Uterus (tissue), 4 donors: Measurements from ENCODE around the gene NLE1. TPM values are rescaled to one million over a fixed set of nuclear protein-coding genes. Genes with fewer than 3 reads are reported as not detected.

Experiments used
- DNase-seq, 2 donors: peaks; one replicate each; pipeline ENCODE4 v3.0.0-alpha.2; 2019 to 2020
- H3K27ac ChIP-seq, 2 donors: fragments of 200-600 bp; sonication (generic); 1 replicate in 1 of 2; 2 replicates in 1 of 2; pipeline ENCODE4 v1.5.1; 2016 to 2018
- H3K27me3 ChIP-seq, 2 donors: fragments of 200-600 bp; sonication (generic); one replicate each; pipeline ENCODE4 v1.5.1; 2018 to 2019; ENCODE audit warnings: control low read depth in 1 of 2
- H3K36me3 ChIP-seq, 2 donors: fragments of 200-600 bp; sonication (generic); one replicate each; pipeline ENCODE4 v1.5.1; 2019; ENCODE audit warnings: control low read depth in 1 of 2
- H3K4me1 ChIP-seq, 2 donors: fragments of 200-600 bp; sonication (generic); one replicate each; pipeline ENCODE4 v1.5.1; 2018 to 2019; ENCODE audit warnings: control low read depth in 1 of 2
- H3K4me3 ChIP-seq, 2 donors: fragments of 200-600 bp; sonication (generic); 1 replicate in 1 of 2; 2 replicates in 1 of 2; pipeline ENCODE4 v1.5.1; 2018 to 2019; ENCODE audit warnings: mild to moderate bottlenecking in 1 of 2
- H3K9me3 ChIP-seq, 2 donors: fragments of 200-600 bp; sonication (generic); one replicate each; pipeline ENCODE4 v1.5.1; 2019; ENCODE audit warnings: control low read depth in 1 of 2
- CTCF ChIP-seq, 4 experiments: fragments of 200-600 bp in 2 of 4; fragments of 450-650 bp in 2 of 4; sonication (generic) in 2 of 4; IDR thresholded peaks; one replicate each; pipeline ENCODE4 v1.5.1; 2016 to 2019; ENCODE audit warnings: antibody characterized with exemption in 4 of 4, mild to moderate bottlenecking in 2 of 4, moderate library complexity in 1 of 4
- POLR2A ChIP-seq, 2 donors: fragments of 450-650 bp; IDR thresholded peaks; one replicate each; pipeline ENCODE4 v1.6.1; 2016; ENCODE audit warnings: antibody characterized with exemption in 2 of 2, mild to moderate bottlenecking in 1 of 2, moderate library complexity in 1 of 2
- intact Hi-C: fragments of 100-400 bp; cut with DNase I; formaldehyde crosslinking; loops from one replicate; pipeline ENCODE4 v1.15.1; 2023; ENCODE audit warnings: low total_unique reads
- total RNA-seq, 4 donors: library from RNA; depleted of rRNA in 3 of 4; stranded (reverse); fragments of >200 nt in 3 of 4; gene quantifications; one replicate each; pipeline versions ENCODE4 v1.1.0 to v1.2.4, GENCODE V29; 2014 to 2023
- donor health status: DM: yes; HTN: yes; CAD: no.

NLE1 gene
- total RNA-seq, 4 donors from 2014 or later = 3.6 to 30.0 (median 19.7) TPM

- intact Hi-C loops = no loop called here
- Histone ChIP-seq H3K9me3 (no peaks in the 10 kb centered on the region), H3K27me3 (no peaks in the 10 kb centered on the region), H3K27ac (no peak overlapping the region), H3K4me1 (no peaks in the 10 kb centered on the region), H3K4me3 (no peak overlapping the region), H3K36me3 (no peaks in the 10 kb centered on the region)
- TF ChIP-seq CTCF (IDR thresholded peaks at IDR 0.05) (no peak), POLR2A (IDR thresholded peaks at IDR 0.05) (no peak)
- no peak for DNase-seq
Measured at GRCh38 chr17:35135322-35135721, 6.8 kb downstream of the NLE1 start.

- no peak for DNase-seq
- no peak overlapping the region for H3K4me3 ChIP-seq
- H3K4me1 ChIP-seq = no peaks in the 10 kb centered on the region
- no peaks in the 10 kb centered on the region for H3K36me3 ChIP-seq
- H3K27ac ChIP-seq = no peak overlapping the region
- intact Hi-C loops = no loop called here
- no peaks in the 10 kb centered on the region for H3K27me3 ChIP-seq
- TF ChIP-seq POLR2A (IDR thresholded peaks at IDR 0.05) (no peak), CTCF (IDR thresholded peaks at IDR 0.05) (no peak)
- H3K9me3 ChIP-seq = no peaks in the 10 kb centered on the region
Measured at GRCh38 chr17:35132816-35133550, 9.1 kb downstream of the NLE1 start.

- intact Hi-C loops = no loop called here
- Histone ChIP-seq H3K27me3 (no peaks in the 10 kb centered on the region), H3K36me3 (no peaks in the 10 kb centered on the region), H3K4me3 (no peak overlapping the region), H3K9me3 (no peaks in the 10 kb centered on the region), H3K27ac (no peak overlapping the region), H3K4me1 (no peaks in the 10 kb centered on the region)
- DNase-seq = no peak
- no peak for TF ChIP-seq CTCF (IDR thresholded peaks at IDR 0.05)
Measured at GRCh38 chr17:35132099-35132498, 10.0 kb downstream of the NLE1 start.

GRCh38 chr17:35130392-35130791, 11.7 kb downstream of the NLE1 start:
- Histone ChIP-seq H3K36me3 (no peaks in the 10 kb centered on the region), H3K27ac (no peak overlapping the region), H3K9me3 (no peaks in the 10 kb centered on the region), H3K4me3 (no peak overlapping the region), H3K4me1 (no peaks in the 10 kb centered on the region), H3K27me3 (no peaks in the 10 kb centered on the region)
- intact Hi-C loops = no loop called here
- TF ChIP-seq POLR2A (IDR thresholded peaks at IDR 0.05) (no peak), CTCF (IDR thresholded peaks at IDR 0.05) (no peak)
- no peak for DNase-seq

GRCh38 chr17:35129973-35130351, 12.1 kb downstream of the NLE1 start:
- Histone ChIP-seq H3K4me1 (no peaks in the 10 kb centered on the region), H3K27me3 (no peaks in the 10 kb centered on the region), H3K4me3 (no peak overlapping the region), H3K9me3 (no peaks in the 10 kb centered on the region), H3K36me3 (no peaks in the 10 kb centered on the region), H3K27ac (no peak overlapping the region)
- intact Hi-C loops = loop anchor here (10.0 kb wide), 1 partner anchor 705 kb away; no protein-coding TSS in a partner anchor
- no peak for DNase-seq
- TF ChIP-seq CTCF (IDR thresholded peaks at IDR 0.05) (no peak), POLR2A (IDR thresholded peaks at IDR 0.05) (no peak)
